Right lung (tissue), 10 donors: Measurements from ENCODE around the gene UBA5. TPM values are rescaled to one million over a fixed set of nuclear protein-coding genes. Genes with fewer than 3 reads are reported as not detected.
"Not testable (repeated sequence)": the region's sequence is repeated elsewhere in the genome, so short reads cannot be mapped to it uniquely, and the experiment has no call there.

Experiments
- DNase-seq, 2 donors: peaks; one replicate each; pipeline ENCODE4 v3.0.0-alpha.2; 2013
- long read RNA-seq, 8 donors: transcript quantifications; one replicate each; lab custom pipeline, GENCODE V29; 2026
- polyA plus RNA-seq, 5 donors: library from polyadenylated mRNA; unstranded; fragments of 120-200 nt; gene quantifications; one replicate each; pipeline versions ENCODE4 v1.2.1 to v1.2.3, GENCODE V29; 2013; ENCODE audit warnings: inconsistent platforms in 1 of 5, low replicate concordance in 1 of 5; ENCODE audit not compliant: insufficient read length in 5 of 5, insufficient read depth in 1 of 5

Gene UBA5
- 10 to 100 TPM; 56.8 to 93.6 (median 81.1) TPM for polyA plus RNA-seq
- long read RNA-seq, donor 1, transcript UBA5-202 (12 exons, 3,705 nt): major isoform, 17 of 36 reads
- long read RNA-seq, donor 1, partial matches to known transcripts: 17 of 36 reads
- long read RNA-seq, donor 1, other reads (novel, unspliced or antisense): 0 of 36 reads
- long read RNA-seq, donor 2, transcript UBA5-202 (12 exons, 3,705 nt): major isoform, 8 of 25 reads
- long read RNA-seq, donor 2, partial matches to known transcripts: 17 of 25 reads
- long read RNA-seq, donor 2, other reads (novel, unspliced or antisense): 0 of 25 reads
- long read RNA-seq, donor 3, transcript UBA5-202 (12 exons, 3,705 nt): major isoform, 10 of 20 reads
- long read RNA-seq, donor 3, partial matches to known transcripts: 8 of 20 reads
- long read RNA-seq, donor 3, other reads (novel, unspliced or antisense): 0 of 20 reads
- long read RNA-seq, donor 4, partial matches to known transcripts: 12 of 18 reads
- long read RNA-seq, donor 4, other reads (novel, unspliced or antisense): 0 of 18 reads
- long read RNA-seq, donor 5, transcript UBA5-202 (12 exons, 3,705 nt): major isoform, 5 of 104 reads
- long read RNA-seq, donor 5, partial matches to known transcripts: 94 of 104 reads
- long read RNA-seq, donor 5, other reads (novel, unspliced or antisense): 0 of 104 reads
- long read RNA-seq, donor 6, transcript UBA5-202 (12 exons, 3,705 nt): major isoform, 8 of 131 reads
- long read RNA-seq, donor 6, partial matches to known transcripts: 121 of 131 reads
- long read RNA-seq, donor 6, other reads (novel, unspliced or antisense): 0 of 131 reads
- long read RNA-seq, donor 7, transcript UBA5-202 (12 exons, 3,705 nt): major isoform, 12 of 26 reads
- long read RNA-seq, donor 7, transcript UBA5-212 (3 exons, 505 nt): minor isoform, 6 of 26 reads
- long read RNA-seq, donor 7, partial matches to known transcripts: 8 of 26 reads
- long read RNA-seq, donor 7, other reads (novel, unspliced or antisense): 0 of 26 reads
- long read RNA-seq, donor 8, partial matches to known transcripts: 11 of 13 reads
- long read RNA-seq, donor 8, other reads (novel, unspliced or antisense): 0 of 13 reads

DNA sequence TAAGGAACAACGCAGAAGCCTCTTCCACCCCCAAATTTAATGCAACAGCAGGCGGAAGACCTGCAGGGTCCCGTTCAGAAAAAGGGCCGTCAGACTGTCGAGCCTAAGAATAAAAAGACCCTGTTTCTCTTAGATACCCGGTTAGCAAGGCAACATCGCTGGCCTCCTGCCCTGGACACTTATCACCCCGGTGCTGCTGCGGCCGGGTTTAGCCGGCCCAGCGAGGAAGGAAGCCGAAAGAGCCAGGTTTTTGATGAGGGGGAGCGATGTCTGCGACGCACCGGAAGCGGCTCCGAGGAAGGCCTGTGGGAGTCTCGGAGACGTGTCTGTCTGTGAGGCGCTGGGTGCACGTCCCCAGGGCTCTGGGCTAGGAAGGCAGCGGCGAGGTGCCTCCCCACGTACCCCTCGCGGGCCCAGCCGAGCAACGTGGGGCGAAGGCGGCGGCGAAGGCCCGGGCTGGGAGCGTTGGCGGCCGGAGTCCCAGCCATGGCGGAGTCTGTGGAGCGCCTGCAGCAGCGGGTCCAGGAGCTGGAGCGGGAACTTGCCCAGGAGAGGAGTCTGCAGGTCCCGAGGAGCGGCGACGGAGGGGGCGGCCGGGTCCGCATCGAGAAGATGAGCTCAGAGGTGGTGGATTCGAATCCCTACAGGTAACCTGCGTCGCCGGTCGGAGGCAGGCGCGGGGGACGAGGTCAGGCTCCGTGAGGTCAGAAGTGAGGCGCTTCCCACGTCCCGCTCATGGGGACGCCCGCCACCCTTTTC, at the start of gene UBA5:
UBA5 (plus strand) TSS at position 278 of the 759 bp plus-strand sequence; CDS start at position 487, 209 bp downstream.
- peak; percentile 74 to 80 for DNase-seq

DNA sequence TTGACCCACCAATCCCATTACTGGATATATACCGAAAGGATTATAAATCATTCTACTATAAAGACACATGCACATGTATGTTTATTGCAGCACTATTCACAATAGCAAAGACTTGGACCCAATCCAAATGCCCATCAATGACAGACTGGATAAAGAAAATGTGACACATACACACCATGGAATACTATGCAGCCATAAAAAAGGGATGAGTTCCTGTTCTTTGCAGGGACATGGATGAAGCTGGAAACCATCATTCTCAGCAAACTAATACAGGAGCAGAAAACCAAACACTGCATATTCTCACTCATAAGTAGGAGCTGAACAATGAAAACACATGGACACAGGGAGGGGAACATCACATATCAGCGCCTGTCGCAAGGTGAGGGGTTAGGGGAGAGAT, 44.8 kb upstream of the UBA5 start:
- not testable (repeated sequence) for DNase-seq

DNA sequence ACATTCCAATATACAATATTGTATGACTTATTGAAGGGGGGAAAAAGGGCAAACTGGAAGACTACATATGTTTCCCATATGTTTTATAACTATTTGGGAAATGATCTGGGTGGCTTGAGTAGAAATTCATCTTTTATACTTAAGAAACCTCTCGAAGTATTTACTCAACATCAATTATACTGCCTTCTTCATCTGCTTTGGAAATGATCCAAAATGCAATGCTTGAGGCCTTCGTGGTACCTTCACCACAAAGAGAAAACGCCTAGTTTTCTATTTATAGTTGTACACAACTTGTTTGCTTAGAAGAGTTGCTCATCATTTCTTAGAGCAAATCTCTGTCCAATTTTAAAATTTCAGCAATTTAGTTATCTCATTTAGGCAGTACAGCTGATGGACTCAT, 44.2 kb upstream of the UBA5 start:
- no peak for DNase-seq

DNA sequence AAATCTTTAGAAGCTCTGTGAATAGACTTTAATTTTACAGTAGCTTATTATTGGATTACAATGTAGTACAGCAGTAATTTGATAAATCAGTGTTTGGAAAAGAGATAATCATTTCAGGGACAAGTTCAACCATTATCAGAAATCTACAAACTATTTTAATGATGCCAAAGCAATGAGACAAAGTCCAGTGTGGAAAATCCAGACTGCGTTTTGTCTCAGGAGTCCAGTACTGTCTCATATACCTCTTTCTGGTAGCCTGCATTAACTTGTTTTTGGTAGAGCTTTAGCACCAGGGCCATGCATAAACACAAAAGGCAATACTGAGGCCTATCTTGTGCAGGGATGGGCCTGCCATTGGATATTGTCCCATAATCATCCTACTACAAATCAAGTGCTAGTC, 43.3 kb upstream of the UBA5 start:
- DNase-seq: no peak

DNA sequence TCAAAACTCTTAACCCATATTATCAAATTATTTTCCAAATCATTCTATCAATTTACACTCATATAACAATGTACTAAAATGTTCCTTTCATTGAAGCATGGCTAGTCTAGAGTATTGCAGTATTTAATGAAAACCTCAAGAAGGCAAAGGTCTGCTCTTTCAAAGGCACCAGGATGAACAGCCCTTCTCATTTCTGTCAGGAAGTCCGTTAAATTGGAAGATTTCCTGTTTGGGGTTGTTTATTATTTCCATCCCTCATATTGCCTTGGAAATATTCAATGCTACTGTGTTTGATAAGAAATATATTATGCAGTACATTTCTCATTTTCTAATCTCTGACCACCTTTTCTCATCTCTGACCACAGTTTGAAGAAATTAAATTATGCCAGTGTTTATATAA, 38.0 kb upstream of the UBA5 start:
- no peak for DNase-seq

DNA sequence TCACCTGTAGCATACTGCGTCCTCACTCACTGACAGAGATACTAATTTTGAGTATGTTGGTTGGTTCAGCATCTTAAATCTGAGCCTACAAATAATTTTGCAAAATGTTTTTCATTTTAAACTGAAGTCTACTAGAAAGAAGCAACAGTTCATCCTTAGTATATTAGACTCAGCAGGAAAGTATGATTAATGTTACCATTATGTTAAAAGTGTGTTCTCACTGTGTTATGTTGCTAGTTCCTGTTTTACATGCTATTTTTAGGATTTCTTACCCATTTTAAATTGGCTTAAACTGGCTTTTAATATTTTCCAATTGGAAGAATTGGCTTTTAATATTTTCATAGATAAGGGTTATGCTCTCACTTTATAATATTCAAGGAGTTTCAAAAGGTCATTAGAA, 37.4 kb upstream of the UBA5 start:
- DNase-seq: no peak

DNA sequence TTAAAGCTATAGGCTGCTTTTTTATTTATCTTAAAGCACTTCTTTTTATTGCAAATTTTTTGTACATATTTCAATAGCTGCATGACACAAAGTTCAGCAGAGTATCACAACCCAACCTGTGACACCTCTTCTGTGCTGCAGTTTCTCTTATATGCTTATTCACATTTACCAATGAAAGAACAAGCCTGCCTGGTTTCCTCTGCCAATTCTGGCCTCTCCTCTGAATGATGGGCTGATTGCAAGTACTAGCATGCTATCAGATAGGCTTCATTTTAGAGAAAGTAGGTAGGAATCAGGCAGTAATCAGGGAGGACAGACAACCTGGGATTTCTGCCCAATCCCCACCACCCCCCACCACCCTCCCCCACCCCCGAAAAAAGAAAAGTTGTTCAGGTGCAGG, 36.5 kb upstream of the UBA5 start:
- no peak for DNase-seq

DNA sequence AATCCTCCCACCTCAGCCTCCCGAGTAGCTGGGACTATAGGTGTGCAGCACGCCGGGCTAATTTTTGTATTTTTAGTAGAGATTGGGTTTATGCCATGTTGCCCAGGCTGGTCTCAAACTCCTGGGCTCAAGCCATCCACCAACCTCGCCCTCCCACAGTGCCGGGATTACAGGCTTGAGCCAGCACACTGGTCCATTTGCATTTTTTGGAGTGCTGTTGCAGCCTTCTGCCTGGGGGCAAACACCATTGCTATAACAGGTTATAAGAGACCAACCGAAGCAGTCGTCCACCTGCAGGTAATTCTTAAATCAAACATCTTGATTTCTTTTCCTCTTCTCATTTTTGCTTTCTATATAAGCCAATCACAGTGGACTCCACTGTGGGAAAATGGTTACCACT, 35.3 kb upstream of the UBA5 start:
- no peak for DNase-seq

DNA sequence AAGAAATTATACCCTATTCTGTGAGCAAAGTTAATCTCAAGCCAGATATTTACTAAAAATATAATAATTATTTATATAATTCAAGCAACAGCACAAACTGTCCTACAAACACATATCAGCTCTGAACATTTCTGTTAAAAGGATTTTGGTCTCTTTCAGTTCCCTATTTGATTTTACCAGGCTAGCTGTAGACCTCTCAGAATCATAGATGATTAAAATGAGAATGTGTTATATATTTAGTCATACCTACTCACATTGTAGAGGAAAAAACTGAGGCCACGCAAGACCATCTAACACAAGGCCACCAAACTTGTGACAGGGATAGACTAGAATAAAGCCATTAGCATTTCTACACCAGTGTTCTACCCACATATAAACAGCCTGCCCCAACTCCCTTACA, 34.5 kb upstream of the UBA5 start:
- DNase-seq: no peak

DNA sequence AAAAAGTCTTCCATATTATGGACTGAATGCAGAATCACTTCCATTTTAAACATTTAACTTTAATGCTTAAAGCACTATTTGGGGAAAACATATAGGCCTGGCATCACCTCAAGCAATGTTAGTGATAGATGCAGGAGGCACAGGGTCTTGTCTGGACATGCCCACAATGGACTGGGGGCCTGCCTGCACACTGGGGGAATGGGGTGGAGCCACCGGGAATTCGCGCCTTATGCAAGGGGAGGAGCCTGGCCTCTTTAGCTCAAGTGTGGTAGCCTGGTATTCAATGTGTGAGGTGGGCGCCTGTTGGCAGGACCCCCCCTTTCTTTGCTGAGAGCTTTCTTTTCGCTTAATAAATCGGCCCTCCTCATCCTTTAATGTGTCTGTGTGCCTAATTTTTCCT, 33.2 kb upstream of the UBA5 start:
- no peak for DNase-seq

DNA sequence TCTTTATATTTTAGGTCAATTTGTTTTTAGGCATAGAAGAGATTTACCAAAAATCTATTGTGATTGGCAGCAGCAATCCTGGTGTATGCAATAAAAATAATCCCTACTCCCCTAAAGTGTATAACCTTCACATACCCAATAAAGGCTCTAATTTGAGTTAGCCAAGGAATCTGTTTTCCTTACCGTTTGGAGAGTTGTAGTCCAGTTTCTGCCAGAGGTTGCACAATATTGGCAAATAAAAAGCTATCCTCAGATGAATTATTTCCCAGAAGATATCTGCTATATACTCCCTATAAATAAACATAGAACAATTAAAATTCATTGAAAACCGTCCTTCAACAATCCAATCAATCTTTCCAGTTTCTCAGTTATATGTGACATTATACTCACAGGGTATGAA, 32.0 kb upstream of the UBA5 start:
- DNase-seq: no peak

DNA sequence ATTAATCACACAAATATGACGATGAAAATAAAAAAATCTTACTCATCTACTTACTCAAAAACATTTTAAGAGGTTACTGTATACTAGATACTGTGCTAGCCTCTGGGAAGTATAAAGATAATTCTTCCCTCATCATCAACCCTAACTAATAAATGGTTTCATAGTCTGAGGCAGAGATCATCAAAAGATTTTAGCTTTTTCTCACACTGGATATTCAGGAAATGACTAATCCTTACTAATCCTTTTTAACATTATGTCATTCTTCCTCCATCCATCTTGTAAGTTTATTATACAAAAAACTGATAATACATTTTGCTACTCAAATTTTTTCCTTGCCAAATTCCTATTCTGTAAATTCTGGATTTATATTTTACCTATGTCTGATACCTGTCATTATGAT, 30.2 kb upstream of the UBA5 start:
- DNase-seq: no peak

DNA sequence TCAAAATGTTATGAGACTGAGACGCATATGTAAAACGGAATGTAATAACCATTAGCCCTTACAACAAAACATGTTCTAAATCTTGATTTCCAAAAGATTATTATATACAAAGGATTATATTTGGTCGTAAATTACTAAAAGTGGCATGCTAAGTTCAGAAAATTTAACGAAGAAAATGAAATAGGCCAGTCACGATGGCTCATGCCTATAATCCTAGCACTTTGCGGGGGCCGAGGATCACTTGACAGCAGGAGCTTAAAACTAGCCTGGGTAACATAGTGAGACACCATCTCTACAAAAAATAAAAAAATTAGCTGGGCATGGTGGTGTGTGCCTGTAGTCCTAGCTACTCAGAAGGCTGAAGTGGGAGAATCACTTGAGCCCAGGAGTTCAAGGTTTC, 29.5 kb upstream of the UBA5 start:
- no peak for DNase-seq

DNA sequence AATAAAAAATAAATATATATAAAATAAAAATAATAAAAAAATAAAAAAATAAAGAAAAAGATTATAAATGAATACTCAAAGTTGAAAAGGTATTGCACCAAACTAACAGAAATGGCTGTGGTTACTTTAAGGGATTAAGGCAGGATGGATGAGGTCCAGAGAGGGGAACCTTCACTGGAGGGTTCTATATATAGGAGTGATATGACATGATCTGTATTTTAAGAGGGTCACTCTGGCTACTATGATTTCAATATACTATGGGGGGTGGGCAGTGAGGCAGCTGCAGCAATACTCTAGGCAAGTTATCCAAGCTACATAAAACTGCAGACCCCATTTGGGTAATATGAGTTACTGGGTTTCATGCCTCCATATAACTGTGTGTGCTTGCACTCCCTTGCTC, 25.1 kb upstream of the UBA5 start:
- DNase-seq: no peak

DNA sequence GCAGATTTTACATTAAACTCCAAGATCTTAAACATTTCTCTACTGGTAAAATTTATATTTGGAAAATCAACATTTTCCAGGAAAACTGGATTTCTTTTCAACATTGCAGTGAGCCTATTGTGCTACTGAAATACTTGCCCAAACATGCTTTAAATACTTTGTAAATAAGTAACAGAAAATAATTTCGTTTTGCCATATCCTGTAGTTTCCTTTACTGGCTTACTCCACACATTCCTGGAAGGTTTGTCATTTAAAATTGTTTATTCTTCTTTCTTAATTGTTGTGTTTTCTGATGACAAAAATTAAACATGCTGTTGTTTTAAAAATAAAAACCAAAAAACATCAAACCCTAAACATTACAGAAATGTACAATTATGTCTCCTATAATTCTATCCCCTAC, 22.5 kb upstream of the UBA5 start:
- DNase-seq: no peak

DNA sequence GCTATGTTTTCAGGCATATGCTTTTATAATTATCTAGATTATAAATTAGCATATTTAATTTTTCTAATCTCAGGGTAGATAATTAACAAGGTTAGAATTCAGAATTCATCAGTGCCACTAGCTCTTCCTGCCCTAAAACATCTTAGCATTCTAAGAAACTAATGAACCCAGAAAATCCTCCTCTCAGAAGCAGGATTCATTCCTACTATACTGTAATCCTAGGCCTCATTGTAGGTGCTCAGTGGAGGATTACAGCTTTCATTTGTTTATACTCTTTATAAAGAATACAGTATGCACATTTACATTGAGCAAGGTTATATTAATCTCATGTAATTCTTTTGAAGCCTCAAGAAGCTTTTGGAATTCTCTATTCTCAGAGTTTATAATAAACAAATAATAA, 21.4 kb upstream of the UBA5 start:
- no peak for DNase-seq

DNA sequence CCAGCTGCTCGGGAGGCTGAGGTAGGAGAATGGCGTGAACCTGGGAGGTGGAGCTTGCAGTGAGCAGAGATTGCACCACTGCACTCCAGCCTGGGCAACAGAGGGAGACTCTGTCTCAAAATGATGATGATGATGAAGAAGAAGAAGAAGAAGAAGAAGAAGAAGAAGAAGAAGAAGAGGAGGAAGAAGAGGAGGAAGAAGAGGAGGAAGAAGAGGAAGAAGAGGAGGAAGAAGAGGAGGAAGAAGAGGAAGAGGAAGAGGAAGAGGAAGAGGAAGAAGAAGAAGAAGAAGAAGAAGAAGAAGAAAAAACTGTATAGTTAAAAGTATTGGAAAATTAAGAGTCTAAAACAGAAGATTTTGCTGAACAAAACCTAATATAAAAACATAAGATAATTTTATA, 18.7 kb upstream of the UBA5 start:
- DNase-seq: not testable (repeated sequence)

DNA sequence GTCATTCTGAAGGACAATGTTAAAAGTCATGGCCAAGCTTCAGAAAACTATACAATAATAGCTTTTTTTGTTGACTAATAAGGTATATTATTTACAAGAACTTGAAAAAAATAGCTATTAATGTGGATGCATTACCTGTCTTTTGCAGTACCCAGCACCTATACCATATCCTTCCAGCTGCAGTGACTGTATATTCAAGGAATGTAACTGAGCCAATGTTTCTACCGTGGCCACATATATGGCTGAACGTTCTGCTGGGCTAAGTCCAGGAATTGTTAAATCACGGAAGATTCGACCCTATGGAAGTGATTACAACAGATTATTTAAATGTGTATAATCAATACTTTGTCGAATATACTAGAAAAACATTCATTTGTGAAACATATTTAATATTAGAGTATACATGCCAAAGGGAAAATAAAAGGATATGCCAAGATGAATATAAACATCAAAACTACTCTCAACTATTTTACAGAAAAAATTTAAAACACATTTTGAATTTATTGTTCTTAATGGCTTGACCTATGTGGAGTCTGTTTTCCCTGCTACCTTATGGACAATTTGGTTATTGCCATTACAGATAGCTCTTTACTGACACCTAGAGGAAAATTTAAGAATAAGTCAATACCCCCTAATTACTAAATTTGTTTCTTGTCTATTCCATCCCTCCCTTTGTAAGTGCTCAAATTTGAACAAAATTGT, 18.1 kb upstream of the UBA5 start:
- DNase-seq: peak in 1 of 2 donors; percentile 19

DNA sequence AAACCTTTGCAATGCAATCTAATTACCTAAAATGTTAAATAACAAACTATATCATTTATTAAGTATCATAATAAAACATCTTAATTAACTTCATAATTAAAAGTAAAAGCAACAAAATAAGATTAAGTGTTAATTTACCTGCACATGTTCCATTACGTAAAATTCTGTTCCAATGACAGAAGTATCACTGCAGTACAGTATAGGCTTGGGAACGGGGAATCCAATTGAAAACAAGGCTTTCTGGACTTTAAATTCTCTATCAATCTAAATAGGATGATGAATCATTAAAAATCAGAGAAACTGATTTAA, 17.6 kb upstream of the UBA5 start:
- DNase-seq: no peak

DNA sequence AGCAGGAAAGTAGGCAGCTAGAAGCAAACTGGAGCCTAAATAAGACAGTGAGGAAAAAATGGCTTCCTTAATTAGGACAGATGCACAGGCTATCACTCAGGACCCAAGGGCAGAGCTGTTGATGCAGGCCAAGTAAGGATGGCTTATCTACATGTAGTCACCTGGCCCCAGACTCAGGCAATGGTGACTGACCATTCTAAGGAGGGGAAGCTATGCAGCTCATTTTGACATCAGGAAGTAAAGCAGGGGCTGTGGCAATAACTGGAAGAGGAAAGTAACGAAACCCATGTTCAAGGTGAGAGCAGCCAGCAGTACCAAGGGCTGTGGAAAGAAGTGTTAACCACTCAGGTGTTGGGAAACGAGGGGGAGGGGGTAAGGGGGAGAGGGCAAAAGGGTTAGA, 16.8 kb upstream of the UBA5 start:
- no peak for DNase-seq

DNA sequence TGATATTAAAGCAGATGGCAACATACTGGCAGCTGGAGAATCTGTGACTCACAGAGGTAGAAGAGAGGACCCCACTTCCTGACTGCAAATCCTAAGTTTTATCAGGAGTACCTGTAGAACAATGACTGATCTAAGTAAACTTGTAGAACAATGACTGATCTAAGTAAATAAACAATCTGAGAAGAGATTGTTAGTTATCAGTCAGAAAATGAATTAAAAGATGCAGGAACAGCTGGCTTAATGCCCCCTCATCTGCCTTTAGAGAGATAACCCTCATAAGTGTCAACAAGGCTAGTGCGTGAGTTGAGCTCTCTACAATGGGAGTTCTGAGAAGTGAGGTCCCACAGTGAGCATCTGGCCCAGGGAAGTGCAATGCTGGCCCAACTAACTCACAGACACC, 15.1 kb upstream of the UBA5 start:
- DNase-seq: no peak
